ENCODE measurements around the gene NOCT. TPM values are rescaled to one million over a fixed set of nuclear protein-coding genes. Genes with fewer than 3 reads are reported as not detected.

The NOCT gene
- total RNA-seq, 1 experiment from 2014 or later: 20.4 TPM

DNA sequence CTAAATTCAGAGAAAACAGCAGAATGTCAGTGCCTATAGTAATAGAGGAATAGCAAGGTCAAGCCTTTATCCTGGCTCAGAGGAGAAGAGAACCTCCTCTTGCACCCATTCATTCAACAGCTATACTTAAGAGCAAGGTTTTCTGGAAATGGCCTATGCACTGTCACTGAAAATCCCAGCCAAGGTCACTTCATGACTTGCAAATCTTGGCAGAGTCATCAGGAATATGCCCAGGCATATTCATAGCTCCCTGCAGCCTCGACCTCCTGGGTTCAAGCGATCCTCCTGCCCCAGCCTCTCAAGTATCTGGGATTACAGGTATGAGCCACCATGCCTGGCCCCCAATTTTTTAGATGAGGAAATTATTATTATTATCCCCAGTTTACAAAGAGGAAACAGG is 35.8 kb upstream of the NOCT start:
- no TSS peak for BruUV-seq (replicated peaks)
- Histone ChIP-seq H3K4me2 (ENCODE audit: low read length) (no peak overlapping the region), H3K9me2 (ENCODE audit: insufficient read depth) (no peaks in the 10 kb centered on the region), H3K27ac (ENCODE audit: low read depth, low read length) (no peak overlapping the region), H3K36me3 (ENCODE audit: control insufficient read depth in 1 of 2, insufficient read depth in 2 of 2, low read length in 2 of 2) (no peaks in the 10 kb centered on the region), H3K4me3 (replicated peaks in 1 of 2; ENCODE audit: low read depth in 1 of 2, low read length in 2 of 2) (no peak overlapping the region), H3K27me3 (ENCODE audit: insufficient read depth, low read length) (no peaks in the 10 kb centered on the region), H3K79me2 (ENCODE audit: insufficient read depth, low read length) (no peaks in the 10 kb centered on the region), H2AFZ (ENCODE audit: low read depth, low read length, poor library complexity, severe bottlenecking) (no peak overlapping the region), H3K4me1 (ENCODE audit: control insufficient read depth in 1 of 2, insufficient read depth in 2 of 2, low read length in 2 of 2) (peaks cover 11 to 19% of the 10 kb centered on the region in 2 experiments; a peak in 3 of 4 replicates), H4K20me1 (ENCODE audit: insufficient read depth) (no peaks in the 10 kb centered on the region), H3K9ac (ENCODE audit: low read length) (no peak overlapping the region), H3K9me3 (ENCODE audit: control insufficient read depth in 1 of 2, insufficient read depth in 1 of 2, low read depth in 1 of 2, low read length in 2 of 2) (no peaks in the 10 kb centered on the region)
- ChIA-PET RAD21 (ENCODE audit: low non-redundant PET in 1 of 2, low total read pairs in 2 of 2, uncharacterized antibody in 2 of 2, unreplicated experiment in 2 of 2) (no interaction called here), CTCF (no interaction called here), POLR2A (no interaction called here)
- TF ChIP-seq CEBPB (IDR thresholded peaks at IDR 0.05; ENCODE audit: low read depth): no peak
- no peak for TF ChIP-seq EGR1 (IDR thresholded peaks at IDR 0.05; ENCODE audit: low read depth)
- TF ChIP-seq CBX3 (IDR thresholded peaks at IDR 0.05; ENCODE audit: low read depth): no peak
- no peak for TF ChIP-seq RAD21 (IDR thresholded peaks at IDR 0.05; ENCODE audit: low read depth)
- no peak for TF ChIP-seq ZFX (IDR thresholded peaks at IDR 0.05)
- TF ChIP-seq, protein P1, sequence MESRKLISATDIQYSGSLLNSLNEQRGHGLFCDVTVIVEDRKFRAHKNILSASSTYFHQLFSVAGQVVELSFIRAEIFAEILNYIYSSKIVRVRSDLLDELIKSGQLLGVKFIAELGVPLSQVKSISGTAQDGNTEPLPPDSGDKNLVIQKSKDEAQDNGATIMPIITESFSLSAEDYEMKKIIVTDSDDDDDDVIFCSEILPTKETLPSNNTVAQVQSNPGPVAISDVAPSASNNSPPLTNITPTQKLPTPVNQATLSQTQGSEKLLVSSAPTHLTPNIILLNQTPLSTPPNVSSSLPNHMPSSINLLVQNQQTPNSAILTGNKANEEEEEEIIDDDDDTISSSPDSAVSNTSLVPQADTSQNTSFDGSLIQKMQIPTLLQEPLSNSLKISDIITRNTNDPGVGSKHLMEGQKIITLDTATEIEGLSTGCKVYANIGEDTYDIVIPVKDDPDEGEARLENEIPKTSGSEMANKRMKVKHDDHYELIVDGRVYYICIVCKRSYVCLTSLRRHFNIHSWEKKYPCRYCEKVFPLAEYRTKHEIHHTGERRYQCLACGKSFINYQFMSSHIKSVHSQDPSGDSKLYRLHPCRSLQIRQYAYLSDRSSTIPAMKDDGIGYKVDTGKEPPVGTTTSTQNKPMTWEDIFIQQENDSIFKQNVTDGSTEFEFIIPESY (IDR thresholded peaks at IDR 0.05; ENCODE audit: extremely low read depth, insufficient replicate concordance, low read length): no peak
- TF ChIP-seq POLR2A (IDR thresholded peaks at IDR 0.05; ENCODE audit: borderline replicate concordance, extremely low read depth, insufficient read depth, insufficient read length): no peak
- no peak for TF ChIP-seq SRF (IDR thresholded peaks at IDR 0.05; ENCODE audit: low read depth)
- TF ChIP-seq TCF7L2 (IDR thresholded peaks at IDR 0.05; ENCODE audit: borderline replicate concordance, extremely low read depth, insufficient read depth, insufficient read length): no peak
- TF ChIP-seq, protein P2, sequence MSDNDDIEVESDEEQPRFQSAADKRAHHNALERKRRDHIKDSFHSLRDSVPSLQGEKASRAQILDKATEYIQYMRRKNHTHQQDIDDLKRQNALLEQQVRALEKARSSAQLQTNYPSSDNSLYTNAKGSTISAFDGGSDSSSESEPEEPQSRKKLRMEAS (IDR thresholded peaks at IDR 0.05): no peak
- TF ChIP-seq ZNF274 (IDR thresholded peaks at IDR 0.05; ENCODE audit: low read depth, low read length): no peak
- TF ChIP-seq SIN3A (IDR thresholded peaks at IDR 0.05; ENCODE audit: low read depth): no peak
- TF ChIP-seq, protein P3, sequence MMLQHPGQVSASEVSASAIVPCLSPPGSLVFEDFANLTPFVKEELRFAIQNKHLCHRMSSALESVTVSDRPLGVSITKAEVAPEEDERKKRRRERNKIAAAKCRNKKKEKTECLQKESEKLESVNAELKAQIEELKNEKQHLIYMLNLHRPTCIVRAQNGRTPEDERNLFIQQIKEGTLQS (IDR thresholded peaks at IDR 0.05): no peak
- no peak for TF ChIP-seq ELF1 (IDR thresholded peaks at IDR 0.05; ENCODE audit: borderline replicate concordance, low read depth)
- TF ChIP-seq EZH2phosphoT487 (IDR thresholded peaks at IDR 0.05; ENCODE audit: borderline replicate concordance): no peak
- TF ChIP-seq SP1 (IDR thresholded peaks at IDR 0.05; ENCODE audit: low read depth): no peak
- no peak for TF ChIP-seq POLR2AphosphoS5 (IDR thresholded peaks at IDR 0.05; ENCODE audit: low read depth, low read length)
- no peak for TF ChIP-seq YY1 (IDR thresholded peaks at IDR 0.05; ENCODE audit: extremely low read depth, insufficient replicate concordance, low read depth, low read length)
- DNase-seq (ENCODE audit: low read depth, low spot score): no peak
- intact Hi-C loops (cut with micrococcal nuclease): no loop called here
- ATAC-seq: no peak

All from HCT116 (cell line).